SK-N-SH (cell line): ENCODE data around the gene UBAP1L. TPM values are rescaled to one million over a fixed set of nuclear protein-coding genes. Genes with fewer than 3 reads are reported as not detected.

ENCODE experiments used
- CTCF ChIA-PET: fragments of 300-600, 350-600 bp; formaldehyde crosslinking; extraction: SDS; loops from one replicate; lab custom pipeline; 2021; lab: Yijun Ruan, JAX
- POLR2A ChIA-PET: fragments of 350-600 bp; sonication (Branson Sonifier 250); formaldehyde crosslinking; extraction: SDS; loops from one replicate; lab custom pipeline; 2020; ENCODE audit warnings: antibody characterized with exemption, inconsistent platforms; lab: Yijun Ruan, JAX
- DNase-seq: peaks from one replicate; pipeline ENCODE4 v3.0.0; 2012
- H2AFZ ChIP-seq: fragments of 200-600 bp; sonication (generic); 2 replicates; pipeline ENCODE4 v1.8.1; 2016; ENCODE audit warnings: antibody characterized with exemption, mild to moderate bottlenecking, low read depth
- H3F3A ChIP-seq: fragments of 200-600 bp; sonication (generic); replicated peaks from 2 replicates; pipeline ENCODE3; 2016; ENCODE audit warnings: antibody characterized with exemption, mild to moderate bottlenecking; ENCODE audit not compliant: insufficient read depth
- H3K27ac ChIP-seq, 2 experiments: fragments of 200-500 bp in 1 of 2; fragments of 200-600 bp in 1 of 2; sonication (Bioruptor generic) in 1 of 2; sonication (generic), shearing (Covaris generic) in 1 of 2; 2 replicates each; pipeline versions ENCODE4 v1.5.1 to v1.6.1; 2014 to 2016; ENCODE audit warnings: low read depth in 2 of 2, inconsistent platforms in 1 of 2, low read length in 1 of 2, mild to moderate bottlenecking in 1 of 2, mixed read lengths in 1 of 2
- H3K27me3 ChIP-seq: fragments of 200-600 bp; sonication (generic), shearing (Covaris generic); 2 replicates; pipeline ENCODE4 v1.6.1; 2016; ENCODE audit warnings: mixed run types; ENCODE audit not compliant: insufficient read depth
- H3K36me3 ChIP-seq, 2 experiments: fragments of 200-500 bp in 1 of 2; fragments of 200-600 bp in 1 of 2; sonication (Bioruptor generic) in 1 of 2; sonication (generic) in 1 of 2; replicated peaks in 1 of 2; 2 replicates each; pipeline versions ENCODE3 to v1.5.1; 2014 to 2016; ENCODE audit warnings: low read length in 1 of 2, mild to moderate bottlenecking in 1 of 2; ENCODE audit not compliant: insufficient read depth in 2 of 2, control insufficient read depth in 1 of 2
- H3K4me1 ChIP-seq, 2 experiments: fragments of 200-500 bp in 1 of 2; fragments of 200-600 bp in 1 of 2; sonication (Bioruptor generic) in 1 of 2; sonication (generic), shearing (Covaris generic) in 1 of 2; 2 replicates each; pipeline versions ENCODE4 v1.5.1 to v1.6.1; 2014 to 2016; ENCODE audit warnings: low read depth in 1 of 2, low read length in 1 of 2, mixed run types in 1 of 2; ENCODE audit not compliant: insufficient read depth in 2 of 2, control insufficient read depth in 1 of 2
- H3K4me2 ChIP-seq: fragments of 200-600 bp; sonication (generic), shearing (Covaris generic); 2 replicates; pipeline ENCODE4 v1.6.1; 2017; ENCODE audit warnings: mixed run types
- H3K4me3 ChIP-seq, 2 experiments: fragments of 200-500 bp in 1 of 2; fragments of 200-600 bp in 1 of 2; sonication (Bioruptor generic) in 1 of 2; sonication (generic), shearing (Covaris generic) in 1 of 2; 2 replicates each; pipeline versions ENCODE4 v1.5.1 to v1.8.1; 2014 to 2016; ENCODE audit warnings: low read depth in 2 of 2, inconsistent platforms in 1 of 2, low read length in 1 of 2, mild to moderate bottlenecking in 1 of 2, mixed read lengths in 1 of 2, moderate library complexity in 1 of 2
- H3K79me2 ChIP-seq: fragments of 200-600 bp; sonication (generic); 2 replicates; pipeline ENCODE4 v1.8.1; 2017; ENCODE audit warnings: mild to moderate bottlenecking; ENCODE audit not compliant: insufficient read depth
- H3K9ac ChIP-seq: fragments of 200-600 bp; sonication (generic); 2 replicates; pipeline ENCODE4 v1.6.1; 2017; ENCODE audit warnings: mixed run types
- H3K9me2 ChIP-seq: fragments of 200-600 bp; sonication (generic); 2 replicates; pipeline ENCODE4 v1.6.1; 2017; ENCODE audit warnings: mixed run types
- H3K9me3 ChIP-seq: fragments of 200-600 bp; sonication (generic); 2 replicates; pipeline ENCODE4 v1.6.1; 2017; ENCODE audit warnings: mixed run types, mild to moderate bottlenecking, moderate library complexity
- H4K20me1 ChIP-seq: fragments of 200-600 bp; sonication (generic); 2 replicates; pipeline ENCODE4 v1.6.1; 2017; ENCODE audit warnings: mild to moderate bottlenecking, mixed run types; ENCODE audit not compliant: insufficient read depth
- EZH2phosphoT487 ChIP-seq: fragments of 200-600 bp; sonication (generic); IDR thresholded peaks from 2 replicates; pipeline ENCODE4 v1.6.1; 2017; ENCODE audit warnings: low read depth, mixed run types, mild to moderate bottlenecking, antibody characterized with exemption, moderate library complexity, borderline replicate concordance
- FOXJ3 ChIP-seq: sonication (generic); formaldehyde crosslinking; IDR thresholded peaks from 2 replicates; pipeline ENCODE4 v1.5.1; 2020; ENCODE audit warnings: mild to moderate bottlenecking, missing genetic modification reagents
- GABPA ChIP-seq: IDR thresholded peaks from 2 replicates; pipeline ENCODE4 v1.4.0; 2012; ENCODE audit warnings: low read depth, mild to moderate bottlenecking
- GATA2 ChIP-seq: sonication (generic); formaldehyde crosslinking; IDR thresholded peaks from 2 replicates; pipeline ENCODE4 v1.5.0; 2020; ENCODE audit warnings: mild to moderate bottlenecking, missing genetic modification reagents
- IRF3 ChIP-seq: fragments of 150-350 bp; IDR thresholded peaks from 2 replicates; pipeline ENCODE4 v1.6.1; 2016; ENCODE audit warnings: mild to moderate bottlenecking, low read depth, low read length
- JUND ChIP-seq: IDR thresholded peaks from 2 replicates; pipeline ENCODE4 v1.4.0; 2012
- MEF2A ChIP-seq: IDR thresholded peaks from 2 replicates; pipeline ENCODE4 v1.4.0; 2012; ENCODE audit warnings: low read depth, borderline replicate concordance
- MXI1 ChIP-seq: IDR thresholded peaks from 2 replicates; pipeline ENCODE4 v1.6.1; 2012; ENCODE audit warnings: mild to moderate bottlenecking, low read depth, low read length, improper control_type of control experiment
- NFIC ChIP-seq: IDR thresholded peaks from 2 replicates; pipeline ENCODE4 v1.4.0; 2012; ENCODE audit warnings: borderline replicate concordance
- NRF1 ChIP-seq: IDR thresholded peaks from 2 replicates; pipeline ENCODE4 v1.6.1; 2012; ENCODE audit warnings: low read depth, mild to moderate bottlenecking, low read length
- POLR2AphosphoS5 ChIP-seq: IDR thresholded peaks from 2 replicates; pipeline ENCODE4 v1.6.1; 2012; ENCODE audit warnings: low read depth, low read length
- RAD21 ChIP-seq: IDR thresholded peaks from 2 replicates; pipeline ENCODE4 v1.6.1; 2012; ENCODE audit warnings: mild to moderate bottlenecking, low read length
- RCOR1 ChIP-seq: fragments of 150-350 bp; IDR thresholded peaks from 2 replicates; pipeline ENCODE4 v1.6.1; 2017; ENCODE audit warnings: antibody characterized with exemption, low read length
- SIN3A ChIP-seq: IDR thresholded peaks from 2 replicates; pipeline ENCODE4 v1.6.1; 2012; ENCODE audit warnings: low read depth, mild to moderate bottlenecking, low read length, moderate library complexity, borderline replicate concordance
- SMC3 ChIP-seq: IDR thresholded peaks from 2 replicates; pipeline ENCODE4 v1.6.1; 2012; ENCODE audit warnings: low read depth, low read length, improper control_type of control experiment
- TAF1 ChIP-seq: IDR thresholded peaks from 2 replicates; pipeline ENCODE4 v1.6.1; 2012; ENCODE audit warnings: low read depth, mild to moderate bottlenecking, low read length, moderate library complexity, borderline replicate concordance
- TCF12 ChIP-seq: IDR thresholded peaks from 2 replicates; pipeline ENCODE4 v1.4.0; 2012
- USF1 ChIP-seq: IDR thresholded peaks from 2 replicates; pipeline ENCODE4 v1.4.0; 2012; ENCODE audit warnings: low read depth, borderline replicate concordance
- YY1 ChIP-seq: IDR thresholded peaks from 2 replicates; pipeline ENCODE4 v1.4.0; 2012; ENCODE audit warnings: low read depth, mild to moderate bottlenecking
- WGBS: methylation state at CpG from one replicate; pipeline ENCODE4 v1.1.6; 2017; ENCODE audit warnings: low lambda C conversion rate; 5-methylcytosine and 5-hydroxymethylcytosine counted together
- polyA plus RNA-seq, 3 experiments: library from polyadenylated mRNA; depleted of rRNA; stranded (reverse); fragments of >200 nt; gene quantifications; 2 replicates each; pipeline ENCODE4 v1.2.3, GENCODE V29; 2012

Gene UBAP1L
- polyA plus RNA-seq, 1 of the 3 experiments (the other 2 are of a cell fraction): 1.8 TPM

- TF ChIP-seq NFIC (no peak), GATA2 (CRISPR knock-in tag) (no peak), RCOR1 (no peak), EZH2phosphoT487 (no peak), GABPA (no peak), RAD21 (no peak), MXI1 (no peak), POLR2AphosphoS5 (no peak)
These were observed 8.9 kb downstream of the UBAP1L start (continued) for GRCh38 chr15:65106011-65106590.

GRCh38 chr15:65105038-65105437 is 10.0 kb downstream of the UBAP1L start:
- CTCF ChIA-PET: interaction anchor here (1.9 kb wide), 1 partner anchor 50 kb away, joined by 7 read pairs; no protein-coding TSS in a partner anchor
- POLR2A ChIA-PET: no interaction called here
- no peak for DNase-seq
- no peak for TF ChIP-seq IRF3
- TF ChIP-seq USF1: no peak
- TF ChIP-seq MEF2A: no peak
- no peak for TF ChIP-seq SMC3
- no peak for TF ChIP-seq NRF1
- TF ChIP-seq MXI1: no peak
- TF ChIP-seq JUND: no peak
- WGBS: 88% methylated on average over 5 of the region's 5 CpGs
- Histone ChIP-seq H2AFZ (no peak overlapping the region), H3K27ac (no peak overlapping the region), H3K9me2 (no peaks in the 10 kb centered on the region), H3K4me1 (no peaks in the 10 kb centered on the region), H3K9me3 (no peaks in the 10 kb centered on the region), H3F3A (no peaks in the 10 kb centered on the region), H4K20me1 (no peaks in the 10 kb centered on the region), H3K9ac (no peak overlapping the region), H3K4me2 (no peak overlapping the region), H3K4me3 (no peak overlapping the region), H3K36me3 (peaks cover 21 to 39% of the 10 kb centered on the region in 2 experiments), H3K27me3 (no peaks in the 10 kb centered on the region), H3K79me2 (no peaks in the 10 kb centered on the region)

- no peak overlapping the region for H2AFZ ChIP-seq
- CTCF ChIA-PET: interaction anchor here (0.7 to 6.1 kb wide), 5 partner anchors 17 to 375 kb away, joined by 3 to 109 read pairs (median 19); no protein-coding TSS in a partner anchor
- POLR2A ChIA-PET: interaction anchor here (0.9 kb wide), 1 partner anchor 49 kb away, joined by 3 read pairs; no protein-coding TSS in a partner anchor
These were observed 12.1 kb downstream of the UBAP1L start for GRCh38 chr15:65102912-65103311.

More at GRCh38 chr15:65102912-65103311, 12.1 kb downstream of the UBAP1L start:
- Histone ChIP-seq H3F3A (no peaks in the 10 kb centered on the region), H3K27me3 (no peaks in the 10 kb centered on the region), H3K79me2 (no peaks in the 10 kb centered on the region), H3K27ac (no peak overlapping the region), H3K4me2 (no peak overlapping the region), H3K9me3 (no peaks in the 10 kb centered on the region), H3K9me2 (no peaks in the 10 kb centered on the region), H3K4me3 (no peak overlapping the region), H3K36me3 (peaks cover 33 to 38% of the 10 kb centered on the region in 2 experiments), H4K20me1 (no peaks in the 10 kb centered on the region), H3K4me1 (no peaks in the 10 kb centered on the region), H3K9ac (no peak overlapping the region)
- TF ChIP-seq SIN3A (no peak), YY1 (no peak), NRF1 (no peak), GATA2 (CRISPR knock-in tag) (no peak), TCF12 (no peak), RCOR1 (no peak), TAF1 (no peak), FOXJ3 (CRISPR knock-in tag) (no peak)
- DNase-seq: no peak
- WGBS: 99% methylated on average over 3 of the region's 3 CpGs
